ENCODE measurements around the gene PPARA. TPM values are rescaled to one million over a fixed set of nuclear protein-coding genes. Genes with fewer than 3 reads are reported as not detected.
"Not testable (repeated sequence)": the region's sequence is repeated elsewhere in the genome, so short reads cannot be mapped to it uniquely, and the experiment has no call there.

PPARA gene
- polyA plus RNA-seq, 3 donors: 3.7 to 6.3 (median 4.9) TPM

DNA sequence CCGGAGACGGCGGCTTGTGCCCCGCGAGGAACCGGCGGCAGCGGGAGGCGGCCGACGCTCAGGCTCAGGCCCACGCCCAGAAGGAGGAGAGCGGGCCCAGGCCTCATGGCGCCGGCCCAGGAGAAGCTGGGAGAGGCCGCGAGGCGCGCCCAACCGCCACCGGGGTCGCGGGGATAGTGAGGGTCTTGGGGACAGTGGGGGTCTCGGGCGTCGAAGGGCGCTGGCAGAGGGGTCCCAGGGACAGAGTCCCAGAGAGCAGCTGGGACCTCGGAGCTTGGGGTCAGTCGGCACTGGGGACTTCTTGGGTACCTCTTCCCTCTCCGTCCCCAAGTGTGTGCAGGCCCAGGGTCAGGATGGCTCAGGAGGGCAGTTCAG, 112.9 kb downstream of the PPARA start, which contains the start of gene PKDREJ:
PKDREJ (minus strand) TSS at position 128 of the 375 bp plus-strand sequence; CDS start at position 107, 21 bp downstream.
- Mint-ChIP-seq H3K36me3 (peaks cover 12 to 21% of the 10 kb centered on the region in 2 donors), H3K27me3 (ENCODE audit: low read depth in 3 of 3) (peaks cover 31 to 37% (median 31%) of the 10 kb centered on the region in 3 donors), H3K4me1 (peaks cover 31% of the 10 kb centered on the region), H3K27ac (no peak within 1 kb of the TSS), H3K4me3 (peak within 1 kb of the TSS; percentile 59 to 85), H3K9me3 (peaks cover 14 to 34% (median 23%) of the 10 kb centered on the region in 7 donors)
- Histone ChIP-seq H3K27ac (ENCODE audit: low read depth in 1 of 2, low read length in 2 of 2) (no peak within 1 kb of the TSS), H3K4me1 (ENCODE audit: control insufficient read depth in 1 of 2, insufficient read depth in 2 of 2, low read length in 2 of 2) (peaks cover 23 to 36% of the 10 kb centered on the region in 2 donors), H3K79me2 (ENCODE audit: insufficient read depth, low read length) (peaks cover 3% of the 10 kb centered on the region), H3K4me3 (replicated peaks in 1 of 3; ENCODE audit: low read depth in 2 of 3, low read length in 3 of 3) (peak within 1 kb of the TSS in 1 of 3 experiments; percentile 40), H3K9me3 (replicated peaks in 1 of 2; ENCODE audit: control insufficient read depth in 1 of 2, insufficient read depth in 1 of 2, low read length in 2 of 2) (peaks cover 4 to 11% of the 10 kb centered on the region in 2 donors), H2AFZ (ENCODE audit: insufficient read depth, low read depth, low read length, poor library complexity, severe bottlenecking) (peak within 1 kb of the TSS; percentile 39), H3K4me2 (replicated peaks; ENCODE audit: extremely low read depth, low read length, poor library complexity, severe bottlenecking) (peak within 1 kb of the TSS; percentile 53), H3K9ac (ENCODE audit: insufficient read depth, low read length, poor library complexity, severe bottlenecking) (peak within 1 kb of the TSS; percentile 7), H3K27me3 (ENCODE audit: control insufficient read depth in 2 of 2, insufficient read depth in 2 of 2, low read length in 2 of 2) (peaks cover 5 to 27% of the 10 kb centered on the region in 2 donors), H3K36me3 (replicated peaks in 1 of 2; ENCODE audit: control insufficient read depth in 1 of 2, insufficient read depth in 2 of 2, low read length in 2 of 2) (no peaks in the 10 kb centered on the region), H4K20me1 (ENCODE audit: insufficient read depth, low read length) (no peaks in the 10 kb centered on the region)
- no peak for DNase-seq
- intact Hi-C loops (cut with micrococcal nuclease): no loop called here
- TF ChIP-seq, protein P1, sequence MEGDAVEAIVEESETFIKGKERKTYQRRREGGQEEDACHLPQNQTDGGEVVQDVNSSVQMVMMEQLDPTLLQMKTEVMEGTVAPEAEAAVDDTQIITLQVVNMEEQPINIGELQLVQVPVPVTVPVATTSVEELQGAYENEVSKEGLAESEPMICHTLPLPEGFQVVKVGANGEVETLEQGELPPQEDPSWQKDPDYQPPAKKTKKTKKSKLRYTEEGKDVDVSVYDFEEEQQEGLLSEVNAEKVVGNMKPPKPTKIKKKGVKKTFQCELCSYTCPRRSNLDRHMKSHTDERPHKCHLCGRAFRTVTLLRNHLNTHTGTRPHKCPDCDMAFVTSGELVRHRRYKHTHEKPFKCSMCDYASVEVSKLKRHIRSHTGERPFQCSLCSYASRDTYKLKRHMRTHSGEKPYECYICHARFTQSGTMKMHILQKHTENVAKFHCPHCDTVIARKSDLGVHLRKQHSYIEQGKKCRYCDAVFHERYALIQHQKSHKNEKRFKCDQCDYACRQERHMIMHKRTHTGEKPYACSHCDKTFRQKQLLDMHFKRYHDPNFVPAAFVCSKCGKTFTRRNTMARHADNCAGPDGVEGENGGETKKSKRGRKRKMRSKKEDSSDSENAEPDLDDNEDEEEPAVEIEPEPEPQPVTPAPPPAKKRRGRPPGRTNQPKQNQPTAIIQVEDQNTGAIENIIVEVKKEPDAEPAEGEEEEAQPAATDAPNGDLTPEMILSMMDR (IDR thresholded peaks at IDR 0.05): no peak
- WGBS (ENCODE audit: insufficient coverage): 51% methylated on average over 30 of the region's 30 CpGs

GRCh38 chr22:46264520-46264919, 114.2 kb downstream of the PPARA start:
- intact Hi-C loops (cut with micrococcal nuclease); H3K27ac ChIP-seq (ENCODE audit: low read depth in 1 of 2, low read length in 2 of 2); H3K4me3 ChIP-seq (replicated peaks in 1 of 3; ENCODE audit: low read depth in 2 of 3, low read length in 3 of 3); H3K4me3 Mint-ChIP-seq; H3K9ac ChIP-seq (ENCODE audit: insufficient read depth, low read length, poor library complexity, severe bottlenecking); H3K4me2 ChIP-seq (replicated peaks; ENCODE audit: extremely low read depth, low read length, poor library complexity, severe bottlenecking); DNase-seq; H4K20me1 ChIP-seq (ENCODE audit: insufficient read depth, low read length); H2AFZ ChIP-seq (ENCODE audit: insufficient read depth, low read depth, low read length, poor library complexity, severe bottlenecking); H3K27ac Mint-ChIP-seq; H3K36me3 ChIP-seq (replicated peaks in 1 of 2; ENCODE audit: control insufficient read depth in 1 of 2, insufficient read depth in 2 of 2, low read length in 2 of 2): not testable (repeated sequence)
- peaks cover 28 to 37% (median 31%) of the 10 kb centered on the region in 3 donors for H3K27me3 Mint-ChIP-seq (ENCODE audit: low read depth in 3 of 3)
- Histone ChIP-seq H3K27me3 (ENCODE audit: control insufficient read depth in 2 of 2, insufficient read depth in 2 of 2, low read length in 2 of 2) (peaks cover 5 to 27% of the 10 kb centered on the region in 2 donors), H3K4me1 (ENCODE audit: control insufficient read depth in 1 of 2, insufficient read depth in 2 of 2, low read length in 2 of 2) (peaks cover 17 to 35% of the 10 kb centered on the region in 2 donors), H3K79me2 (ENCODE audit: insufficient read depth, low read length) (peaks cover 12% of the 10 kb centered on the region), H3K9me3 (replicated peaks in 1 of 2; ENCODE audit: control insufficient read depth in 1 of 2, insufficient read depth in 1 of 2, low read length in 2 of 2) (peaks cover 4 to 11% of the 10 kb centered on the region in 2 donors)
- peaks cover 24% of the 10 kb centered on the region for H3K4me1 Mint-ChIP-seq
- H3K36me3 Mint-ChIP-seq: peaks cover 15 to 21% of the 10 kb centered on the region in 2 donors
- H3K9me3 Mint-ChIP-seq: peaks cover 14 to 33% (median 23%) of the 10 kb centered on the region in 7 donors
- 93% methylated on average over 2 of the region's 6 CpGs for WGBS (ENCODE audit: insufficient coverage)

DNA sequence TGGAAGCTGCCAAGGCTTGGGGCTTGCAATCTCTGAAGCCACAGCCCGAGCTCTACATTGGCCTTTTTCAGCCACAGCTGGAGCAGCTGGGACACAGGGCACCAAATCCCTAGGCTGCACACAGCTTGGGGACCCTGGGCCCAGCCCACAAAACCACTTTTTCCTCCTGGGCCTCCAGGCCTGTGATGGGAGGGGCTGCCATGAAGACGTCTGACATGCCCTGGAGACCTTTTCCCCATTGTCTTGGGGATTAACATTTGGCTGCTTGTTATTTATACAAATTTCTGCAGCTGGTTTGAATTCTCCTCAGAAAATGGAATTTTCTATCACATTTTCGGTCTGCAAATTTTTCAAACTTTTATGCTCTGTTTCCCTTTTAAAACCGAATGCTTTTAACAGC, 115.3 kb downstream of the PPARA start:
- H3K4me1 ChIP-seq (ENCODE audit: control insufficient read depth in 1 of 2, insufficient read depth in 2 of 2, low read length in 2 of 2): peaks cover 14 to 29% of the 10 kb centered on the region in 2 donors
- H3K9ac ChIP-seq (ENCODE audit: insufficient read depth, low read length, poor library complexity, severe bottlenecking); H3K4me3 ChIP-seq (replicated peaks in 1 of 3; ENCODE audit: low read depth in 2 of 3, low read length in 3 of 3); H2AFZ ChIP-seq (ENCODE audit: insufficient read depth, low read depth, low read length, poor library complexity, severe bottlenecking); H3K27ac Mint-ChIP-seq; H3K36me3 ChIP-seq (replicated peaks in 1 of 2; ENCODE audit: control insufficient read depth in 1 of 2, insufficient read depth in 2 of 2, low read length in 2 of 2); DNase-seq; H3K27ac ChIP-seq (ENCODE audit: low read depth in 1 of 2, low read length in 2 of 2); H4K20me1 ChIP-seq (ENCODE audit: insufficient read depth, low read length); H3K4me2 ChIP-seq (replicated peaks; ENCODE audit: extremely low read depth, low read length, poor library complexity, severe bottlenecking); intact Hi-C loops (cut with micrococcal nuclease): not testable (repeated sequence)
- H3K27me3 Mint-ChIP-seq (ENCODE audit: low read depth in 3 of 3): peaks cover 28 to 37% (median 28%) of the 10 kb centered on the region in 3 donors
- peaks cover 14 to 33% (median 23%) of the 10 kb centered on the region in 7 donors for H3K9me3 Mint-ChIP-seq
- H3K4me3 Mint-ChIP-seq: peak overlapping the region in 1 of 2 donors; percentile 36
- WGBS (ENCODE audit: insufficient coverage): 97% methylated on average over 3 of the region's 4 CpGs
- H3K79me2 ChIP-seq (ENCODE audit: insufficient read depth, low read length): peaks cover 12% of the 10 kb centered on the region
- peaks cover 2 to 27% of the 10 kb centered on the region in 2 donors for H3K27me3 ChIP-seq (ENCODE audit: control insufficient read depth in 2 of 2, insufficient read depth in 2 of 2, low read length in 2 of 2)
- peaks cover 22 to 27% of the 10 kb centered on the region in 2 donors for H3K36me3 Mint-ChIP-seq
- H3K9me3 ChIP-seq (replicated peaks in 1 of 2; ENCODE audit: control insufficient read depth in 1 of 2, insufficient read depth in 1 of 2, low read length in 2 of 2): peaks cover 4 to 11% of the 10 kb centered on the region in 2 donors
- H3K4me1 Mint-ChIP-seq: peaks cover 22% of the 10 kb centered on the region
